PFSK-1 (cell line): ENCODE data around the gene DAGLA.

Experiments
- POLR2AphosphoS5 ChIP-seq: IDR thresholded peaks from 2 replicates; pipeline ENCODE4 v1.6.1; 2012; ENCODE audit warnings: low read depth, mild to moderate bottlenecking, control low read depth, low read length, moderate library complexity
- REST ChIP-seq, 2 experiments: IDR thresholded peaks; 2 replicates each; pipeline versions ENCODE4 v1.6.1 to v1.8.0; 2011 to 2012; ENCODE audit warnings: low read depth in 2 of 2, low read length in 2 of 2, control low read depth in 1 of 2, inconsistent platforms in 1 of 2, mild to moderate bottlenecking in 1 of 2, moderate library complexity in 1 of 2; ENCODE audit not compliant: insufficient read depth in 1 of 2
- SIN3A ChIP-seq: IDR thresholded peaks from 2 replicates; pipeline ENCODE4 v1.6.1; 2012; ENCODE audit warnings: mild to moderate bottlenecking, low read length, moderate library complexity, borderline replicate concordance; ENCODE audit not compliant: insufficient read depth

- TF ChIP-seq REST (IDR thresholded peaks at IDR 0.05; ENCODE audit: insufficient read depth in 1 of 2, low read depth in 2 of 2, low read length in 2 of 2) (no peak), SIN3A (no peak), POLR2AphosphoS5 (no peak)
These were observed 77.1 kb downstream of the DAGLA start for GRCh38 chr11:61757213-61757862.
